HG03045 (cell line): ENCODE results near the gene CUBN.

Experiments used
- ATAC-seq: cut with Tn5 transposase; IDR thresholded peaks from one replicate; pipeline ENCODE4 v1.9.1; 2021; ENCODE audit warnings: mild to moderate bottlenecking, moderate library complexity; ENCODE audit not compliant: unreplicated experiment

CUBN gene

GRCh38 chr10:17073725-17074540, 55.7 kb downstream of the CUBN start:
- no peak for ATAC-seq

- no peak for ATAC-seq
These were observed 60.7 kb downstream of the CUBN start for GRCh38 chr10:17068953-17069352.

GRCh38 chr10:17067376-17068264, 62.0 kb downstream of the CUBN start:
- no peak for ATAC-seq

GRCh38 chr10:17066807-17067206, 62.8 kb downstream of the CUBN start:
- ATAC-seq = no peak

- no peak for ATAC-seq
These were observed 63.6 kb downstream of the CUBN start for GRCh38 chr10:17066000-17066399.

- no peak for ATAC-seq
These were observed 64.3 kb downstream of the CUBN start for GRCh38 chr10:17065273-17065672.

GRCh38 chr10:17064435-17064834, 65.2 kb downstream of the CUBN start:
- ATAC-seq = no peak

GRCh38 chr10:17062955-17063484, 66.6 kb downstream of the CUBN start:
- ATAC-seq = no peak

GRCh38 chr10:17062493-17062892, 67.1 kb downstream of the CUBN start:
- ATAC-seq = no peak

- ATAC-seq = no peak
These were observed 67.6 kb downstream of the CUBN start for GRCh38 chr10:17062009-17062408.

- no peak for ATAC-seq
These were observed 68.2 kb downstream of the CUBN start for GRCh38 chr10:17061418-17061817.

GRCh38 chr10:17060289-17060688, 69.3 kb downstream of the CUBN start:
- ATAC-seq = no peak

- no peak for ATAC-seq
These were observed 70.4 kb downstream of the CUBN start for GRCh38 chr10:17059197-17059688.

GRCh38 chr10:17058093-17058492, 71.5 kb downstream of the CUBN start:
- no peak for ATAC-seq

GRCh38 chr10:17056781-17057428, 72.7 kb downstream of the CUBN start:
- no peak for ATAC-seq

- ATAC-seq = no peak
These were observed 76.1 kb downstream of the CUBN start for GRCh38 chr10:17053513-17053912.

- no peak for ATAC-seq
These were observed 76.5 kb downstream of the CUBN start for GRCh38 chr10:17053061-17053460.

GRCh38 chr10:17051851-17052250, 77.8 kb downstream of the CUBN start:
- no peak for ATAC-seq

GRCh38 chr10:17049195-17049594, 80.4 kb downstream of the CUBN start:
- ATAC-seq = no peak

GRCh38 chr10:17047908-17048307, 81.7 kb downstream of the CUBN start:
- ATAC-seq = no peak

GRCh38 chr10:17046989-17047388, 82.6 kb downstream of the CUBN start:
- no peak for ATAC-seq
